Measurements from ENCODE around the gene CEP85L. TPM values are rescaled to one million over a fixed set of nuclear protein-coding genes. Genes with fewer than 3 reads are reported as not detected.

The CEP85L gene
- total and polyA plus RNA-seq, 2 of the 4 experiments (the other 2 are of a cell fraction) = 2.3 to 25.6 TPM

DNA sequence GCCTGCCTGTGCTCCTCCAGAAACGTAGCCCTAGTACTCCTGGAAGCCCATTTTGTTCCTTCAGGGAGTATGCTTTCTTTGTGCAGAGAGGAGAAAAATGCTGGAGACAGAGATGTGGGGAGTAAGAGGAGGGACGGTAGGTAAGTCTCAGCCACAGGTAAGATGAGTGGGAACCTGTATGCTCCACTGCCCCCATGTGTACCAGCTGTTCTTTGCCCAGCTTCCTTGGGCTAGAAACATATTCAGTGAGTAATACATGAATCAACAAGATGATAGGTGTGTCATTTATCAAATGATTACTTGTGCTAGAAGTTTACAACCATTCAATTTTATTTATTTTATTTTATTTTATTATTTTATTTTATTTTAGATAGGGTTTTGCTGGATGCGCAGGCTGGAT lies 13.6 kb upstream of the CEP85L start:
- TF ChIP-seq RAD21 (IDR thresholded peaks at IDR 0.05; ENCODE audit: low read length) (no peak), CEBPB (IDR thresholded peaks at IDR 0.05; ENCODE audit: low read depth, low read length) (no peak), RFX5 (IDR thresholded peaks at IDR 0.05; ENCODE audit: low read depth, low read length) (no peak), POLR2A (IDR thresholded peaks at IDR 0.05; ENCODE audit: low read depth, low read length) (no peak), BHLHE40 (IDR thresholded peaks at IDR 0.05; ENCODE audit: low read depth, low read length) (no peak), FOS (IDR thresholded peaks at IDR 0.05; ENCODE audit: low read depth, low read length) (no peak), SMC3 (IDR thresholded peaks at IDR 0.05; ENCODE audit: low read depth, low read length) (no peak), MAZ (IDR thresholded peaks at IDR 0.05; ENCODE audit: borderline replicate concordance, low read depth, low read length) (no peak), MAFK (IDR thresholded peaks at IDR 0.05; ENCODE audit: low read depth, low read length) (no peak), MXI1 (IDR thresholded peaks at IDR 0.05; ENCODE audit: borderline replicate concordance, low read depth, low read length) (no peak), RCOR1 (IDR thresholded peaks at IDR 0.05; ENCODE audit: insufficient replicate concordance, low read length) (no peak), CHD1 (IDR thresholded peaks at IDR 0.05; ENCODE audit: low read depth, low read length) (no peak), NFE2L2 (IDR thresholded peaks at IDR 0.05; ENCODE audit: low read depth, low read length) (no peak)
- TF ChIP-seq, protein P1, sequence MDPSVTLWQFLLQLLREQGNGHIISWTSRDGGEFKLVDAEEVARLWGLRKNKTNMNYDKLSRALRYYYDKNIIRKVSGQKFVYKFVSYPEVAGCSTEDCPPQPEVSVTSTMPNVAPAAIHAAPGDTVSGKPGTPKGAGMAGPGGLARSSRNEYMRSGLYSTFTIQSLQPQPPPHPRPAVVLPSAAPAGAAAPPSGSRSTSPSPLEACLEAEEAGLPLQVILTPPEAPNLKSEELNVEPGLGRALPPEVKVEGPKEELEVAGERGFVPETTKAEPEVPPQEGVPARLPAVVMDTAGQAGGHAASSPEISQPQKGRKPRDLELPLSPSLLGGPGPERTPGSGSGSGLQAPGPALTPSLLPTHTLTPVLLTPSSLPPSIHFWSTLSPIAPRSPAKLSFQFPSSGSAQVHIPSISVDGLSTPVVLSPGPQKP (IDR thresholded peaks at IDR 0.05; ENCODE audit: borderline replicate concordance, low read depth, low read length) = no peak
- TF ChIP-seq, protein P2, sequence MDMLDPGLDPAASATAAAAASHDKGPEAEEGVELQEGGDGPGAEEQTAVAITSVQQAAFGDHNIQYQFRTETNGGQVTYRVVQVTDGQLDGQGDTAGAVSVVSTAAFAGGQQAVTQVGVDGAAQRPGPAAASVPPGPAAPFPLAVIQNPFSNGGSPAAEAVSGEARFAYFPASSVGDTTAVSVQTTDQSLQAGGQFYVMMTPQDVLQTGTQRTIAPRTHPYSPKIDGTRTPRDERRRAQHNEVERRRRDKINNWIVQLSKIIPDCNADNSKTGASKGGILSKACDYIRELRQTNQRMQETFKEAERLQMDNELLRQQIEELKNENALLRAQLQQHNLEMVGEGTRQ (IDR thresholded peaks at IDR 0.05; ENCODE audit: low read depth, low read length) = no peak
- TF ChIP-seq, protein P3, sequence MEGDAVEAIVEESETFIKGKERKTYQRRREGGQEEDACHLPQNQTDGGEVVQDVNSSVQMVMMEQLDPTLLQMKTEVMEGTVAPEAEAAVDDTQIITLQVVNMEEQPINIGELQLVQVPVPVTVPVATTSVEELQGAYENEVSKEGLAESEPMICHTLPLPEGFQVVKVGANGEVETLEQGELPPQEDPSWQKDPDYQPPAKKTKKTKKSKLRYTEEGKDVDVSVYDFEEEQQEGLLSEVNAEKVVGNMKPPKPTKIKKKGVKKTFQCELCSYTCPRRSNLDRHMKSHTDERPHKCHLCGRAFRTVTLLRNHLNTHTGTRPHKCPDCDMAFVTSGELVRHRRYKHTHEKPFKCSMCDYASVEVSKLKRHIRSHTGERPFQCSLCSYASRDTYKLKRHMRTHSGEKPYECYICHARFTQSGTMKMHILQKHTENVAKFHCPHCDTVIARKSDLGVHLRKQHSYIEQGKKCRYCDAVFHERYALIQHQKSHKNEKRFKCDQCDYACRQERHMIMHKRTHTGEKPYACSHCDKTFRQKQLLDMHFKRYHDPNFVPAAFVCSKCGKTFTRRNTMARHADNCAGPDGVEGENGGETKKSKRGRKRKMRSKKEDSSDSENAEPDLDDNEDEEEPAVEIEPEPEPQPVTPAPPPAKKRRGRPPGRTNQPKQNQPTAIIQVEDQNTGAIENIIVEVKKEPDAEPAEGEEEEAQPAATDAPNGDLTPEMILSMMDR (conservative IDR thresholded peaks at IDR 0.05; ENCODE audit: low read depth, low read length) = no peak
- ChIA-PET CTCF (no interaction called here), POLR2A (ENCODE audit: unreplicated experiment) (no interaction called here)
- Histone ChIP-seq H4K20me1 (ENCODE audit: insufficient read depth, low read length) (0 out of 2 replicates have a peak, but pooled peaks cover 3% of the 10 kb centered on the region), H2AK9ac (replicated peaks; ENCODE audit: low read depth, low read length, poor library complexity) (no peak overlapping the region), H3K18ac (ENCODE audit: low read depth, low read length) (no peak overlapping the region), H4K91ac (ENCODE audit: insufficient read depth, low read depth, low read length) (no peak overlapping the region), H3K4me2 (ENCODE audit: low read depth, low read length) (no peak overlapping the region), H3K4me1 (ENCODE audit: control insufficient read depth, insufficient read depth, low read length) (peaks cover 9% of the 10 kb centered on the region), H3K36me3 (ENCODE audit: control insufficient read depth, insufficient read depth, low read length) (no peaks in the 10 kb centered on the region), H2BK20ac (ENCODE audit: low read depth, low read length) (no peak overlapping the region), H3K9me1 (ENCODE audit: insufficient read depth, low read length) (peaks cover 3% of the 10 kb centered on the region), H3K79me1 (ENCODE audit: low read depth in 1 of 2, low read length in 2 of 2) (no peaks in the 10 kb centered on the region), H3K23ac (ENCODE audit: low read depth, low read length) (no peak overlapping the region), H3K27ac (ENCODE audit: insufficient read depth, low read length) (no peak overlapping the region), H3K9ac (ENCODE audit: low read depth, low read length) (no peak overlapping the region), H2BK120ac (ENCODE audit: low read depth, low read length) (no peak overlapping the region), H2AK5ac (ENCODE audit: low read depth, low read length) (no peak overlapping the region), H3K14ac (replicated peaks; ENCODE audit: low read depth, low read length) (no peak overlapping the region), H2BK15ac (ENCODE audit: low read depth, low read length) (no peak overlapping the region), H2BK5ac (ENCODE audit: low read depth, low read length, poor library complexity, severe bottlenecking) (no peak overlapping the region), H3K4ac (ENCODE audit: low read depth, low read length) (no peak overlapping the region), H3K56ac (ENCODE audit: extremely low read depth, insufficient read depth, low read length) (no peak overlapping the region), H3K27me3 (ENCODE audit: control insufficient read depth, insufficient read depth, low read length) (no peaks in the 10 kb centered on the region), H2AFZ (replicated peaks; ENCODE audit: low read length, poor library complexity) (no peak overlapping the region), H4K8ac (ENCODE audit: low read depth in 2 of 2, low read length in 2 of 2) (no peak overlapping the region), H4K5ac (ENCODE audit: low read depth, low read length) (no peak overlapping the region), H3K9me3 (ENCODE audit: control insufficient read depth, insufficient read depth, low read length) (no peaks in the 10 kb centered on the region), H3K4me3 (ENCODE audit: insufficient read depth, low read depth, low read length) (no peak overlapping the region)
- WGBS, 2 experiments (ENCODE audit: extremely low coverage in 2 of 2, insufficient read length in 1 of 2) = no CpG with 5 or more reads among the region's 3 CpGs
- no TSS peak for BruUV-seq (replicated peaks)
- in situ Hi-C loops (cut with MboI; ENCODE audit: low sequenced_read_pairs) (no loop called here), intact Hi-C loops (cut with micrococcal nuclease) (loop anchor here (5.0 kb wide), 1 partner anchor 42 kb away; no protein-coding TSS in a partner anchor), dilution Hi-C loops (cut with HindIII; ENCODE audit: low sequenced_read_pairs, unreplicated experiment) (no loop called here)
- no peak for ATAC-seq (ENCODE audit: low read depth)
- no peak for DNase-seq
